Type B pancreatic cell (in vitro differentiated cells): ENCODE data around the gene TMEM38B. TPM values are rescaled to one million over a fixed set of nuclear protein-coding genes. Genes with fewer than 3 reads are reported as not detected.
"Not testable (repeated sequence)": the region's sequence is repeated elsewhere in the genome, so short reads cannot be mapped to it uniquely, and the experiment has no call there.

Experiments
- DNase-seq: peaks from one replicate; pipeline ENCODE4 v3.0.0; 2021; ENCODE audit warnings: mixed read lengths; ENCODE audit not compliant: unreplicated experiment; ENCODE audit errors: extremely low spot score
- H3K27ac Mint-ChIP-seq: 2 replicates; pipeline ENCODE4 v1.8.0; 2021; ENCODE audit warnings: mild to moderate bottlenecking, mixed read lengths
- H3K27me3 Mint-ChIP-seq: 2 replicates; pipeline ENCODE4 v1.8.0; 2021; ENCODE audit warnings: mixed read lengths
- H3K36me3 Mint-ChIP-seq: 2 replicates; pipeline ENCODE4 v1.8.0; 2021; ENCODE audit warnings: mixed read lengths
- H3K4me1 Mint-ChIP-seq: one replicate; pipeline ENCODE4 v1.8.0; 2021; ENCODE audit warnings: mixed read lengths; ENCODE audit not compliant: unreplicated experiment
- H3K4me3 Mint-ChIP-seq: 2 replicates; pipeline ENCODE4 v1.8.0; 2021; ENCODE audit warnings: mild to moderate bottlenecking, mixed read lengths
- H3K9me3 Mint-ChIP-seq: 2 replicates; pipeline ENCODE4 v1.8.0; 2021; ENCODE audit warnings: mixed read lengths
- CTCF ChIP-seq: fragments of 200-600 bp; sonication (generic); conservative IDR thresholded peaks from 2 replicates; pipeline ENCODE4 v1.5.0; 2021; ENCODE audit warnings: antibody characterized with exemption, mild to moderate bottlenecking
- total RNA-seq: library from RNA; stranded (reverse); gene quantifications from 2 replicates; pipeline ENCODE4 v1.2.1, GENCODE V29; 2021; ENCODE audit warnings: low replicate concordance

Gene TMEM38B
- total RNA-seq, 1 donor from 2014 or later = 21.3 TPM

DNA sequence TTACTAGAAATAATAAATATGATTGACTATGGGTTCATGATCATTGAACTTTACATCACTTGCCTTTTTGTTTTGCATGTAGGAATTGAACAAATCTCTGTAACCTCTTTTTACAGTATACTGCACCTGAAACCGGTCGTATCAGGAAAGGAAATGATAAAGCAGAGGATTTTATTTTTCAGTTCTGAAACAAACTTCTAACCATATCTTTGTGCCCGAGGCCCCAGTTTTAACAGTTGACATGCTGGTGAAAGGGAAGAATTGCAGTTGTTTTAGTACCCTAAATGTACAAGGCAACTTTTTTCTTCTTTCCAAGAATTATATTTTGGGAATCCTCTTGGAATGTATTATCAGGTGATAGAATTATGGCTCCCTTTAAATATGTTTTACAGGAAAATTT lies 27.8 kb downstream of the TMEM38B start:
- Mint-ChIP-seq H3K9me3 (no peaks in the 10 kb centered on the region), H3K4me1 (no peaks in the 10 kb centered on the region), H3K27me3 (no peaks in the 10 kb centered on the region), H3K36me3 (peaks cover 12% of the 10 kb centered on the region), H3K4me3 (no peak overlapping the region), H3K27ac (no peak overlapping the region)
- DNase-seq = no peak
- TF ChIP-seq CTCF = peak; percentile 58

DNA sequence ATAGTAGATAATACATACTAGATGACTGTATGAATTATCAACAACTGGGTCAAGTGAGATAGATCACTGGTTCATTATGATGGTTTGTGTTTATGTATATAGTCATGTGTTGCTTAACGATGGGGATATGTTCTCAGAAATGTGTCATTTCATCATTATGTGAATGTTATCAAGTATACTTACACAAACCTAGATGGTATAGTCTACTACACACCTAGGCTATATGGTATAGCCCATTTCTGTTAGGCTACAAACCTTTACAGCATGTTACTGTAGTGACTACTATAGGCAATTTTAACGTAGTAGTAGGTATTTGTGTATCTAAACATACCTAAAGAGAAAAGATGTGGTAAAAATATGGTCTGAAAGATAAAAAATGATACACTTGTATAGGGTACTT lies 31.0 kb downstream of the TMEM38B start:
- Mint-ChIP-seq H3K4me1 (no peaks in the 10 kb centered on the region), H3K27me3 (no peaks in the 10 kb centered on the region), H3K36me3 (peaks cover 26% of the 10 kb centered on the region), H3K4me3 (no peak overlapping the region), H3K27ac (no peak overlapping the region), H3K9me3 (no peaks in the 10 kb centered on the region)
- no peak for DNase-seq
- no peak for TF ChIP-seq CTCF

- H3K27me3 Mint-ChIP-seq, H3K27ac Mint-ChIP-seq, H3K4me3 Mint-ChIP-seq, DNase-seq, H3K9me3 Mint-ChIP-seq, H3K4me1 Mint-ChIP-seq: not testable (repeated sequence)
- peaks cover 34% of the 10 kb centered on the region for H3K36me3 Mint-ChIP-seq
Observed at GRCh38 chr9:105728230-105728629, 33.9 kb downstream of the TMEM38B start.

DNA sequence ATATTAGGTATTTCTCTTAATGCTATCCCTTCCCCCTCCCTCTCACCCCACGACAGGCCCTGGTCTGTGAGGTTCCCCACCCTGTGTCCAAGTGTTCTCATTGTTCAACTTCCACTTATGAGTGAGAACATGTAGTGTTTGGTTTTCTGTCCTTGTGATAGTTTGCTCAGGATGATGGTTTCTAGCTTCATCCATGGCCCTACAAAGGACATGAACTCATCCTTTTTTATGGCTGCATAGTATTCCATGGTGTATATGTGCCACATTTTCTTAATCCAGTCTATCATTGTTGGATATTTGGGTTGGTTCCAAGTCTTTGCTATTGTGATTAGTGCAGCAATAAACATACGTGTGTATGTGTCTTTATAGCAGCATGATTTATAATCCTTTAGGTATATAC lies 37.1 kb downstream of the TMEM38B start:
- peaks cover 22% of the 10 kb centered on the region for H3K9me3 Mint-ChIP-seq
- H3K4me3 Mint-ChIP-seq, H3K4me1 Mint-ChIP-seq, DNase-seq, H3K27me3 Mint-ChIP-seq, H3K27ac Mint-ChIP-seq: not testable (repeated sequence)
- peaks cover 47% of the 10 kb centered on the region for H3K36me3 Mint-ChIP-seq

DNA sequence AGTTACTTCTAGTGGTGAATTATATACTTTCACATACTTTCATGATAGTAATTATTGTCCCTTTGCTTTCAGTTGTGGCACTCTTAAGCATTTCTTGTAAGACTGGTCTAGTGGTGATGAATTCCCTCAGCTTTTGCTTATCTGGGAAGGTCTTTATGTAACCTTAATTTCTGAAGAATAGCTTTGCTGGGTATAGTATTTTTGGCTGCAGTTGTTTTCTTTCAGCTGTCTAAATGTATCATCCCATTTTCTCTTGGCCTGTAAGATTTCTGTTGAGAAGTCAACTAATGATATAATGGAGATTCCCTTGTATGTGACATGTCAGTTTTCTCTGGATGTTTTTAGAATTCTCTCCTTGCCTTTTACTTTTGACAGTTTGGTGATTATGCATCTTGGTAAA lies 41.0 kb downstream of the TMEM38B start:
- TF ChIP-seq CTCF = no peak
- no peak for DNase-seq
- Mint-ChIP-seq H3K4me1 (no peaks in the 10 kb centered on the region), H3K9me3 (peaks cover 22% of the 10 kb centered on the region), H3K4me3 (no peak overlapping the region), H3K27me3 (no peaks in the 10 kb centered on the region), H3K36me3 (peaks cover 41% of the 10 kb centered on the region), H3K27ac (no peak overlapping the region)

DNA sequence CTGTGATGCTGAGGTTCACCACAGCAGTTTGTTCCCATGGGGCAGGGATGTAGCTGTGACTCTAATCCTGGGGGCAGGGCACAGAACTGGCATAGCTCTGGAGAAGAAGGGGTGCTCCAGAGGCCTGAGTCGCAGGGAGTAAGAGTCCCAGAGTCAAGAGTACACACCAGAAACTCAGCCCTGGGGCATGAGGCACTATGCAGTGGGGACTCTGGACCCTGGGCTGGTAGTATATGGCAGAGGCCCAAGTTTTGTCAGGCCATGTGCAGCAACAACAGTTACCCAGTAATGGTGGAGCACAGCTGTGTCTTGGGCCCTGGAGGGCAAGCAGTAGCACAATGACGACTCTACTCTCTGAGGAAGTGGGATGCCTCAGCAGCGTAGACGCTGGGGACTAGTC lies 42.9 kb downstream of the TMEM38B start:
- peaks cover 41% of the 10 kb centered on the region for H3K36me3 Mint-ChIP-seq
- H3K27me3 Mint-ChIP-seq = no peaks in the 10 kb centered on the region
- no peak overlapping the region for H3K27ac Mint-ChIP-seq
- DNase-seq = no peak
- no peak overlapping the region for H3K4me3 Mint-ChIP-seq
- TF ChIP-seq CTCF = no peak
- H3K4me1 Mint-ChIP-seq = no peaks in the 10 kb centered on the region
- peaks cover 22% of the 10 kb centered on the region for H3K9me3 Mint-ChIP-seq

DNA sequence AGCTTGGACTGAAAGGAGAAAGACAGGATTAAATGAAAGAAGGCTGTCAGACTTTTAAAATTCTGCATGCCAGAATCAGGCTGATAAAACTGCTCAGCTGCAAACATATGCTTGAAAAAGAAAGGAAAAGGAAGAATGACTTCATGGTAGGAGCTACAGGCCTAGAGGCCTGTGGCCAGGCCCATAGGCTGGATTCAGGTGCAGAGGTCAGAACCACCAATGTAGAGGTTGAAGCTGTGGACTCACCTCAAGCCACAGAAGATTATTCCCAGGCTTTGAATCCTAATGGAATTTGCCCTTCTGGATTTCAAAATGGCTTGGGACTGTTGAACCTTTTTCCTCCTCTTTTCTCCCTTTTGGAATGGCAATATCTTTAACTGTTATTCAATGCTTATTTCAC lies 47.7 kb downstream of the TMEM38B start:
- TF ChIP-seq CTCF = no peak
- H3K27me3 Mint-ChIP-seq = no peaks in the 10 kb centered on the region

DNA sequence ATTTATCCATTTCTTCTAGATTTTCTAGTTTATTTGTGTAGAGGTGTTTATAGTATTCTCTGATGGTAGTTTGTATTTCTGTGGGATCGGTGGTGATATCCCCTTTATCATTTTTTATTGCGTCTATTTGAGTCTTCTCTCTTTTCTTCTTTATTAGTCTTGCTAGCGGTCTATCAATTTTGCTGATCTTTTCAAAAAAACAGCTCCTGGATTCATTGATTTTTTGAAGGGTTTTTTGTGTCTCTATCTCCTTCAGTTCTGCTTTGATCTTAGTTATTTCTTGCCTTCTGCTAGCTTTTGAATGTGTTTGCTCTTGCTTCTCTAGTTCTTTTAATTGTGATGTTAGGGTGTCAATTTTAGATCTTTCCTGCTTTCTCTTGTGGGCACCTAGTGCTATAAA lies 53.0 kb downstream of the TMEM38B start:
- not testable (repeated sequence) for H3K27me3 Mint-ChIP-seq, H3K9me3 Mint-ChIP-seq, H3K4me1 Mint-ChIP-seq, DNase-seq, H3K27ac Mint-ChIP-seq, H3K4me3 Mint-ChIP-seq
- H3K36me3 Mint-ChIP-seq = peaks cover 14% of the 10 kb centered on the region

More for the DNA sequence above, 47.7 kb downstream of the TMEM38B start:
- H3K4me1 Mint-ChIP-seq = no peaks in the 10 kb centered on the region
- no peak overlapping the region for H3K4me3 Mint-ChIP-seq
- DNase-seq = no peak
- no peaks in the 10 kb centered on the region for H3K9me3 Mint-ChIP-seq
- peaks cover 5% of the 10 kb centered on the region for H3K36me3 Mint-ChIP-seq
- H3K27ac Mint-ChIP-seq = no peak overlapping the region
